Spleen (tissue), 7 donors: Measurements from ENCODE around the gene HTR6.

Experiments used
- POLR2A ChIP-seq, 3 donors: fragments of 450-650 bp; IDR thresholded peaks; one replicate each; pipeline ENCODE4 v1.5.1; 2017; ENCODE audit warnings: antibody characterized with exemption in 3 of 3, mild to moderate bottlenecking in 1 of 3
- TF ChIP-seq, protein P1 (sequence below), 11 experiments: fragments of 200-600 bp in 7 of 11; fragments of 450-650 bp in 4 of 11; sonication (generic) in 4 of 11; IDR thresholded peaks in 8 of 11; conservative IDR thresholded peaks in 3 of 11; 1 replicate in 7 of 11; 2 replicates in 4 of 11; pipeline versions ENCODE4 v1.4.0 to v1.8.0; 2016 to 2021; ENCODE audit warnings: antibody characterized with exemption in 11 of 11, inconsistent platforms in 4 of 11, mild to moderate bottlenecking in 1 of 11
- donor health status: DM: no; HTN: no; CAD: no; lungs with moderate emphysema.
- donor health status: DM: no; HTN: no; CAD: no.
- donor health status: DM: no; HTN: no; CAD: no.

DNA sequence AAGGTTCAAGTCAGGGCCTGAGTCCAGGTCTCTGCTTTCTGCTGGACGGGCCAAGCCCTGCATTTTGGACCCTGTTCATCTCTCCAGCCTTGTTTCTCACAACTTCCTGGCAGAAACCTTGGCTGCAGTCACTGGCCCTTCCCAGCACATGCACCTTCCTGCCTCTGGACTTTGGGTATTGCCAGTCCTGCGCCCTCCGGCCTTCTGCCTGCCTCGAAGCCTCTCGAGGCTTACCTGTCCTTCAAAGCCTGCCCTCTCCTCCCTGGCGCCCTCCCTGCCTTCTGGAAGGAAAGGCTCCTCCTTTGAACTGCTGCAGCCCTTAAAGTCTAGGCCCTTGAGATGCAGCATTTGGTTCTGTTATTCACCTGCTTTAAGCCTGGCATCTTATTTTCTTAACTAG, 52.8 kb downstream of the HTR6 start:
- TF ChIP-seq, protein P1, sequence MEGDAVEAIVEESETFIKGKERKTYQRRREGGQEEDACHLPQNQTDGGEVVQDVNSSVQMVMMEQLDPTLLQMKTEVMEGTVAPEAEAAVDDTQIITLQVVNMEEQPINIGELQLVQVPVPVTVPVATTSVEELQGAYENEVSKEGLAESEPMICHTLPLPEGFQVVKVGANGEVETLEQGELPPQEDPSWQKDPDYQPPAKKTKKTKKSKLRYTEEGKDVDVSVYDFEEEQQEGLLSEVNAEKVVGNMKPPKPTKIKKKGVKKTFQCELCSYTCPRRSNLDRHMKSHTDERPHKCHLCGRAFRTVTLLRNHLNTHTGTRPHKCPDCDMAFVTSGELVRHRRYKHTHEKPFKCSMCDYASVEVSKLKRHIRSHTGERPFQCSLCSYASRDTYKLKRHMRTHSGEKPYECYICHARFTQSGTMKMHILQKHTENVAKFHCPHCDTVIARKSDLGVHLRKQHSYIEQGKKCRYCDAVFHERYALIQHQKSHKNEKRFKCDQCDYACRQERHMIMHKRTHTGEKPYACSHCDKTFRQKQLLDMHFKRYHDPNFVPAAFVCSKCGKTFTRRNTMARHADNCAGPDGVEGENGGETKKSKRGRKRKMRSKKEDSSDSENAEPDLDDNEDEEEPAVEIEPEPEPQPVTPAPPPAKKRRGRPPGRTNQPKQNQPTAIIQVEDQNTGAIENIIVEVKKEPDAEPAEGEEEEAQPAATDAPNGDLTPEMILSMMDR (IDR thresholded peaks at IDR 0.05 in 8 of 11, conservative IDR thresholded peaks at IDR 0.05 in 3 of 11): no peak
- TF ChIP-seq POLR2A (IDR thresholded peaks at IDR 0.05): no peak
